Caco-2 (cell line): Measurements from ENCODE around the gene CARD11. TPM values are rescaled to one million over a fixed set of nuclear protein-coding genes. Genes with fewer than 3 reads are reported as not detected.

Experiments used
- BruUV-seq: library from RNA; stranded (reverse); fragments of 400-500 nt; replicated peaks from 2 replicates; lab custom pipeline; 2021; lab: Mats Ljungman, UMichigan
- CTCF ChIA-PET: fragments of 300-600 bp; sonication (Branson Sonifier 250); formaldehyde crosslinking; loops from one replicate; lab custom pipeline; 2022; ENCODE audit warnings: antibody characterized with exemption; lab: Charles Lee
- POLR2A ChIA-PET: fragments of 300-600 bp; sonication (Branson Sonifier 250); formaldehyde crosslinking; loops from one replicate; lab custom pipeline; 2022; ENCODE audit warnings: antibody characterized with exemption; lab: Charles Lee
- DNase-seq, 2 experiments: peaks; one replicate each; pipeline versions ENCODE4 v3.0.0 to v3.0.0-alpha.2; 2020 to 2022
- H3K27me3 ChIP-seq: replicated peaks from 2 replicates; pipeline ENCODE4 v1.6.0; 2011; ENCODE audit warnings: low read length; ENCODE audit not compliant: control insufficient read depth, insufficient read depth
- H3K36me3 ChIP-seq: 2 replicates; pipeline ENCODE4 v1.5.1; 2011; ENCODE audit warnings: low read length; ENCODE audit not compliant: control insufficient read depth, insufficient read depth
- H3K4me1 ChIP-seq: fragments of 250-450 bp; sonication (Bioruptor Pico); 2 replicates; pipeline ENCODE4 v1.5.1; 2020; ENCODE audit warnings: mild to moderate bottlenecking
- H3K4me3 ChIP-seq: 2 replicates; pipeline ENCODE4 v1.5.1; 2011; ENCODE audit warnings: low read depth, mild to moderate bottlenecking, control low read depth, low read length
- H3K9me3 ChIP-seq: fragments of 250-450 bp; sonication (Bioruptor Pico); 2 replicates; pipeline ENCODE4 v1.5.1; 2020; ENCODE audit warnings: mild to moderate bottlenecking, moderate library complexity
- H3K27ac Mint-ChIP-seq: one replicate; pipeline ENCODE4 v1.8.0; 2022; ENCODE audit warnings: mixed read lengths; ENCODE audit not compliant: unreplicated experiment
- H3K27me3 Mint-ChIP-seq: one replicate; pipeline ENCODE4 v1.8.0; 2022; ENCODE audit warnings: mixed read lengths; ENCODE audit not compliant: insufficient read depth, unreplicated experiment
- H3K36me3 Mint-ChIP-seq: one replicate; pipeline ENCODE4 v1.8.0; 2022; ENCODE audit warnings: mild to moderate bottlenecking, mixed read lengths; ENCODE audit not compliant: insufficient read depth, unreplicated experiment
- H3K4me1 Mint-ChIP-seq: one replicate; pipeline ENCODE4 v1.8.0; 2022; ENCODE audit warnings: low read depth, mixed read lengths; ENCODE audit not compliant: unreplicated experiment
- H3K4me3 Mint-ChIP-seq: one replicate; pipeline ENCODE4 v1.8.0; 2022; ENCODE audit warnings: mild to moderate bottlenecking, moderate library complexity, mixed read lengths; ENCODE audit not compliant: unreplicated experiment
- H3K9me3 Mint-ChIP-seq: one replicate; pipeline ENCODE4 v1.8.0; 2022; ENCODE audit warnings: mixed read lengths; ENCODE audit not compliant: unreplicated experiment
- CTCF ChIP-seq, 2 experiments: fragments of 200-600 bp in 1 of 2; IDR thresholded peaks; 1 replicate in 1 of 2; 2 replicates in 1 of 2; pipeline versions ENCODE4 v1.5.1 to v1.8.0; 2011 to 2022; ENCODE audit warnings: antibody characterized with exemption in 1 of 2, control low read depth in 1 of 2, inconsistent platforms in 1 of 2, low read depth in 1 of 2, low read length in 1 of 2, mild to moderate bottlenecking in 1 of 2, moderate library complexity in 1 of 2; ENCODE audit not compliant: insufficient read depth in 1 of 2, severe bottlenecking in 1 of 2, unreplicated experiment in 1 of 2
- intact Hi-C: fragments of 100-400 bp; cut with micrococcal nuclease; formaldehyde crosslinking; loops from one replicate; pipeline ENCODE4 v1.10.0; 2022; ENCODE audit not compliant: unreplicated experiment
- total RNA-seq: library from RNA; stranded (reverse); gene quantifications from 2 replicates; pipeline ENCODE4 v1.2.3, GENCODE V29; 2022

Gene CARD11
- total RNA-seq, 1 experiment from 2014 or later, result 5.4 TPM

- Histone ChIP-seq H3K27me3 (no peaks in the 10 kb centered on the region), H3K36me3 (no peaks in the 10 kb centered on the region), H3K4me3 (no peak overlapping the region), H3K4me1 (no peaks in the 10 kb centered on the region), H3K9me3 (no peaks in the 10 kb centered on the region)
- H3K4me1 Mint-ChIP-seq, result no peaks in the 10 kb centered on the region
- ChIA-PET POLR2A (no interaction called here), CTCF (no interaction called here)
- H3K4me3 Mint-ChIP-seq, result no peak overlapping the region
- no TSS peak for BruUV-seq
- peaks cover under 1% of the 10 kb centered on the region for H3K9me3 Mint-ChIP-seq
- peaks cover 7% of the 10 kb centered on the region for H3K27me3 Mint-ChIP-seq
- intact Hi-C loops, result no loop called here
- no peak overlapping the region for H3K27ac Mint-ChIP-seq
- no peaks in the 10 kb centered on the region for H3K36me3 Mint-ChIP-seq
- DNase-seq, result no peak
- TF ChIP-seq CTCF (IDR thresholded peaks at IDR 0.05; ENCODE audit: insufficient read depth in 1 of 2, low read depth in 1 of 2, low read length in 1 of 2, severe bottlenecking in 1 of 2, unreplicated experiment in 1 of 2), result no peak
Observed at GRCh38 chr7:2985866-2986265, 57.8 kb downstream of the CARD11 start.

GRCh38 chr7:2984091-2984490 is 59.6 kb downstream of the CARD11 start:
- no peaks in the 10 kb centered on the region for H3K9me3 Mint-ChIP-seq
- no peak overlapping the region for H3K4me3 Mint-ChIP-seq
- H3K36me3 Mint-ChIP-seq, result no peaks in the 10 kb centered on the region
- DNase-seq, result no peak
- Histone ChIP-seq H3K27me3 (no peaks in the 10 kb centered on the region), H3K4me3 (no peak overlapping the region), H3K4me1 (no peaks in the 10 kb centered on the region), H3K9me3 (no peaks in the 10 kb centered on the region), H3K36me3 (no peaks in the 10 kb centered on the region)
- ChIA-PET POLR2A (no interaction called here), CTCF (no interaction called here)
- peaks cover 7% of the 10 kb centered on the region for H3K27me3 Mint-ChIP-seq
- no peak for TF ChIP-seq CTCF (IDR thresholded peaks at IDR 0.05; ENCODE audit: insufficient read depth in 1 of 2, low read depth in 1 of 2, low read length in 1 of 2, severe bottlenecking in 1 of 2, unreplicated experiment in 1 of 2)
- no TSS peak for BruUV-seq
- intact Hi-C loops, result no loop called here
- H3K27ac Mint-ChIP-seq, result no peak overlapping the region
- H3K4me1 Mint-ChIP-seq, result no peaks in the 10 kb centered on the region

GRCh38 chr7:2983586-2983985 is 60.1 kb downstream of the CARD11 start:
- H3K27me3 ChIP-seq, result no peaks in the 10 kb centered on the region
- no peak for DNase-seq
- intact Hi-C loops, result no loop called here
- H3K9me3 Mint-ChIP-seq, result no peaks in the 10 kb centered on the region
- peaks cover 7% of the 10 kb centered on the region for H3K27me3 Mint-ChIP-seq
- no peaks in the 10 kb centered on the region for H3K36me3 Mint-ChIP-seq
- H3K9me3 ChIP-seq, result no peaks in the 10 kb centered on the region
- no peaks in the 10 kb centered on the region for H3K4me1 Mint-ChIP-seq
- no peaks in the 10 kb centered on the region for H3K36me3 ChIP-seq
- BruUV-seq, result no TSS peak
- H3K4me1 ChIP-seq, result no peaks in the 10 kb centered on the region
- H3K27ac Mint-ChIP-seq, result no peak overlapping the region
- CTCF ChIA-PET, result no interaction called here
- H3K4me3 ChIP-seq, result no peak overlapping the region
- no peak for TF ChIP-seq CTCF (IDR thresholded peaks at IDR 0.05; ENCODE audit: insufficient read depth in 1 of 2, low read depth in 1 of 2, low read length in 1 of 2, severe bottlenecking in 1 of 2, unreplicated experiment in 1 of 2)
- H3K4me3 Mint-ChIP-seq, result no peak overlapping the region
- POLR2A ChIA-PET, result no interaction called here
